Measurements from ENCODE around the gene PIPOX. TPM values are rescaled to one million over a fixed set of nuclear protein-coding genes. Genes with fewer than 3 reads are reported as not detected.

The PIPOX gene
- total and polyA plus RNA-seq, 2 of the 13 experiments (the other 11 are each of a cell fraction or from before 2014, with no cell fraction given), result 87.3 to 154 TPM

- TF ChIP-seq ZBTB40 (IDR thresholded peaks at IDR 0.05), result no peak
- TF ChIP-seq ZBTB40 (CRISPR knock-in tag; IDR thresholded peaks at IDR 0.05), result peak; percentile 72; the same call in 1 of the 2 replicates
- no peak for TF ChIP-seq REL (CRISPR knock-in tag; conservative IDR thresholded peaks at IDR 0.05)
- peak; percentile 79; the same call in 1 of the 2 replicates for TF ChIP-seq ZFP37 (CRISPR knock-in tag; IDR thresholded peaks at IDR 0.05; ENCODE audit: borderline replicate concordance)
- TF ChIP-seq ZNF83 (CRISPR knock-in tag; IDR thresholded peaks at IDR 0.05; ENCODE audit: borderline replicate concordance), result peak; percentile 91
- no peak for TF ChIP-seq HMG20A (CRISPR knock-in tag; IDR thresholded peaks at IDR 0.05; ENCODE audit: borderline replicate concordance)
- TF ChIP-seq HDAC2 (CRISPR knock-in tag; IDR thresholded peaks at IDR 0.05), result peak; percentile 52
- no peak for TF ChIP-seq TERF1 (CRISPR knock-in tag; IDR thresholded peaks at IDR 0.05)
- no peak; the same call in 1 of the 2 replicates for TF ChIP-seq DR1 (CRISPR knock-in tag; IDR thresholded peaks at IDR 0.05)
- TF ChIP-seq XBP1 (CRISPR knock-in tag; IDR thresholded peaks at IDR 0.05), result no peak
- TF ChIP-seq ZFP1 (CRISPR knock-in tag; IDR thresholded peaks at IDR 0.05), result no peak
- no peak; the same call in 1 of the 2 replicates for TF ChIP-seq ZKSCAN8 (CRISPR knock-in tag; IDR thresholded peaks at IDR 0.05; ENCODE audit: borderline replicate concordance)
- no peak for TF ChIP-seq ZNF660 (CRISPR knock-in tag; IDR thresholded peaks at IDR 0.05; ENCODE audit: borderline replicate concordance, low read depth)
- TF ChIP-seq PREB (CRISPR knock-in tag; IDR thresholded peaks at IDR 0.05), result no peak
- TF ChIP-seq GPN1 (CRISPR knock-in tag; IDR thresholded peaks at IDR 0.05; ENCODE audit: borderline replicate concordance), result no peak
- TF ChIP-seq NFIB (CRISPR knock-in tag; IDR thresholded peaks at IDR 0.05; ENCODE audit: borderline replicate concordance), result peak; percentile 87
- TF ChIP-seq ZNF136 (CRISPR knock-in tag; IDR thresholded peaks at IDR 0.05; ENCODE audit: low read depth), result no peak
- peak; percentile 31; the same call in 1 of the 2 replicates for TF ChIP-seq CBX5 (CRISPR knock-in tag; IDR thresholded peaks at IDR 0.05; ENCODE audit: borderline replicate concordance)
- no peak for TF ChIP-seq ZNF337 (CRISPR knock-in tag; IDR thresholded peaks at IDR 0.05; ENCODE audit: borderline replicate concordance, low read depth)
These were observed at the start of gene PIPOX (continued) for GRCh38 chr17:29042679-29043538.
